Left colon (tissue), 2 donors: ENCODE results near the gene OOSP2. TPM values are rescaled to one million over a fixed set of nuclear protein-coding genes. Genes with fewer than 3 reads are reported as not detected.
A peak's percentile ranks its signal among the peaks of the same experiment; 100 is the strongest.
"Not testable (repeated sequence)": the region's sequence is repeated elsewhere in the genome, so short reads cannot be mapped to it uniquely, and the experiment has no call there.

Experiments used
- ATAC-seq: fragments of 200-7000 bp; cut with Tn5 transposase; one replicate; pipeline ENCODE4 v1.9.1; 2020; ENCODE audit warnings: mild to moderate bottlenecking, moderate library complexity
- DNase-seq, 2 donors: peaks; one replicate each; pipeline ENCODE4 v3.0.0-alpha.2; 2020
- intact Hi-C, 2 donors: fragments of 100-400 bp; cut with DNase I in 1 of 2; cut with micrococcal nuclease in 1 of 2; formaldehyde crosslinking; loops; one replicate each; pipeline versions ENCODE4 v1.11.2 to v1.14.0; 2022; cut with DNase I, micrococcal nuclease
- long read RNA-seq: library from polyadenylated mRNA; unstranded; transcript quantifications from one replicate; pipeline ENCODE4 v2.0.0, GENCODE V29; 2021
- total RNA-seq, 2 donors: library from RNA; stranded (reverse); fragmentation: NEBNext Ultra II Directional; extraction: Animal tissue kit (Norgen Biotek cat#: 25700); gene quantifications; one replicate each; pipeline ENCODE4 v1.2.1, GENCODE V29; 2021
- donor health status: DM: no; HTN: no; CAD: no.
- donor health status: DM: yes; HTN: yes; CAD: no.

Gene OOSP2, protein sequence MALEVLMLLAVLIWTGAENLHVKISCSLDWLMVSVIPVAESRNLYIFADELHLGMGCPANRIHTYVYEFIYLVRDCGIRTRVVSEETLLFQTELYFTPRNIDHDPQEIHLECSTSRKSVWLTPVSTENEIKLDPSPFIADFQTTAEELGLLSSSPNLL
- not detected for total RNA-seq
- long read RNA-seq: 0 reads

DNA sequence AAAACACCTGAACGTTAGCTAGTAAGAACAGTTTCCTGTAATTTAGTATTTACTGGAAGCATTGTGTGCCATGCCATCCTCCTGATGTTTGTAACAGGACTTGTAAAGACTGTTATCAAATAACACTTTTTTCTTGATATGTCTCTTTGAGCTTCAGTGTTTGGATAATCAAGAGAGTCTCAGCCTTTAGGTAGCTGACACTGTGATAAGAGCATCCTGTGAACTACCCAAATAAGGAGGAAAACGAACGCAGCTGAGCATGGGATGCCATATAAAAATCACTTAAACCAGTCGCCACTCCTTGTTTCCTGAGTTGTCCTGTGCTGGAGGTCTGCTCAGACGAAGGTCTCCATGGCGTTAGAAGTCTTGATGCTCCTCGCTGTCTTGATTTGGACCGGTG, at the start of gene OOSP2:
Gene OOSP2, plus strand, starts transcription at position 301 of the 400 bp plus-strand sequence. Its CDS starts 51 bp downstream, at position 352.
- DNase-seq: no peak
- intact Hi-C loops: no loop called here
- no peak for ATAC-seq

DNA sequence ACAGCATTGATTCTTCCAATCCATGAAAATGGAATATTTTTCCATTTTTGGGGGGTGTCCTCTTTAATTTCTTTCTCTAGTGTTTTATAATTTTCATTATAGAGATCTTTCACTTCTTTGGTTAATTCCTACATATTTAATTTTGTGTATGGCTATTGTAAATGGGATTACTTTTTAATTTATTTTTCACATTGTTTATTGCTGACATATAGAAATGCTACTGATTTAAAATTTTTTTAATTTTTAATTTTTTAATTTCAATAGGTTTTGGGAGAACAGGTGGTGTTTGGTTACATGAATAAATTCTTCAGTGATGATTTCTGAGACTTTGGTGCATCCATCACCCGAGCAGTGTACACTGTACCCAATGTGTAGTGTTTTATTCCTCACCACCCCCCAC, 49.8 kb upstream of the OOSP2 start:
- intact Hi-C loops: no loop called here
- ATAC-seq: no peak
- no peak for DNase-seq

DNA sequence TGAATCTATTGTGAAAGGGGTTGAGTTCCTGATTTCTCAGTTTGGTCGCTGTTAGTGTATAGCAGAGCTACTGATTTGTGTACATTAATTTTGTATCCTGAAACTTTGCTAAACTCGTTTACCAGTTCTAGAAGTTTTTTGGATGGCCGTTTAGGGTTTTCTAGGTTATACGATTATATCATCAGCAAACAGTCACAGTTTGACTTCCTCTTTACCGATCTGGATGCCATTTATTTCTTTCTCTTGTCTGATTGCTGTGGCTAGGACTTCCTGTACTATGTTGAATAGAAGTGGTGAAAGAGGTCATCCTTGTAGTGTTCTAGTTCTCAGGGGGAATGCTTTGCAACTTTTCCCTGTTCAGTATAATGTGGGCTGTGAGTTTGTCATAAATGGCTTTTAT, 47.8 kb upstream of the OOSP2 start:
- intact Hi-C loops: no loop called here
- no peak for DNase-seq
- no peak for ATAC-seq

DNA sequence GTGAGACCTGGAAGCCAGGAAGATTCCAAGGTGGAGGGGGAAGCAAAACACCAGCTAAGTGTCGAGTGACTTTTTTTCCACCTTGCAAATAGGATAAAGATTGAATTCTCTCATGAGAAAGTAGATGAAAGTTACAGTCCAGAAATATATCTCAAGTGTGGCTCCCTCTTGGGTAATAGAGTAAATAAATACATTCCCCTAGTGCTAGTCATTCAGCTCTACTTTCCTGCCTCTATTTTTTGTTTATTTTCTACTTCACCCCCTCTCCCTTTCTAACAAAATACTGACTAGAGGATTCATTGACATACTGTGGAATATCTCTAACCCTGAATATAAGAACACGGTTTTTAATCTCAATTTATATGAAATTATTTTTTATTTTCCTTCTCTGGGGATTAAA, 42.4 kb upstream of the OOSP2 start:
- ATAC-seq: no peak
- intact Hi-C loops: no loop called here
- DNase-seq: no peak

DNA sequence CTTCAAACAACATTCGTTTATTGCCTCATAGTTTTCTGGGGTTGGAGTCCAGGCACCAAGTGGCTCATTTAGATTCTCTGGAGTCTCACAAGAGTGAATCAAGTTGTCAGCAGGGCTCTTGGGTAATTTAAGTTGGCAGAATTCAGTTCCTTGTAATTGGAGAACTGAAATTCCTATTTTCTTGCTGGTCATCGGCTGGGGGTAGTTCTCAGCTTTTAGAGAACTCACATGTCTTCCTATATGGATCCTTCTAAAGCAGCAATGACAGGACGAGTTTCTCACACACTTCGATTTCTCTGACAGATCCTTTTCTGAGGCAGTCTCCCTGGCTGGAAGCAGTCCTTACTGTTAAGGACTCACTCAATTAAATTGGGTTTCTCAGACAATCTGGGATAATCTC, 40.5 kb upstream of the OOSP2 start:
- DNase-seq (no peak), ATAC-seq (peak; percentile 31)
- intact Hi-C loops: no loop called here

DNA sequence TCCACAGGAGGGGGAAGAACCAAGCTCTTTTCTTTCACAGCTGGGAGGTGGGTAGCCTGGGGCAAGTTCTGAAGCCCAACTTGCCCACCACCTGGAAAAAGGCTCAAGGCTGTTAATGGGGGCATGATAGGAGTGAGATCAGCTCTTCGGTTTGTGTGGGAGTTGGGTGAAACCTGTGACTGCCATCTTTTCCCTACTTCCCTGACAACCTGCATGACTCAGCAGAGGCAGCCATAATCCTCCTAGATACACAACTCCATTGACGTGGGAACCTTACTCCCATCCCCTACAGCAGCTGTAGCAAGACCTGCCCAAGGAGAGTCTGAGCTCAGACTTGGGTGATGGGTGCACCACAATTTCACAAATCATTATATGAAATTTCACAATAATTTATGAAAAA, 36.5 kb upstream of the OOSP2 start:
- no peak for DNase-seq
- intact Hi-C loops: no loop called here
- ATAC-seq: no peak

DNA sequence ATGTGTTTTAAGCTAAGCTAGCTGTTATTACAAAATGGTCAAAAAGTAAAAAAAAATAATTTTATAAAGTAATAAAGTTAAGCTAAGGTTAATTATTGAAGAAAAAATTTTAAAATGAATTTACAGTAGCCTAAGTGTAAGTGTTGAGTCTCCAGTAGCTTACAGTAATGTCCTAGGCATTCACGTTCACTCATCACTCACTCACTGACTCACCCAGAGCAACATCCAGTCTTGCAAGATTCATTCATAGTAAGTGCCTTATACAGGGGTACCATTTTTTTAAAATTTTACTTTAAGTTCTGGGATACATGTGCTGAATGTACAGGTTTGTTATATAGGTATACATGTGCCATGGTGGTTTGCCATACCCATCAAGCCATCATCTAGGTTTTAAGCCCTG, 34.8 kb upstream of the OOSP2 start:
- DNase-seq: no peak
- ATAC-seq: no peak
- intact Hi-C loops: no loop called here

DNA sequence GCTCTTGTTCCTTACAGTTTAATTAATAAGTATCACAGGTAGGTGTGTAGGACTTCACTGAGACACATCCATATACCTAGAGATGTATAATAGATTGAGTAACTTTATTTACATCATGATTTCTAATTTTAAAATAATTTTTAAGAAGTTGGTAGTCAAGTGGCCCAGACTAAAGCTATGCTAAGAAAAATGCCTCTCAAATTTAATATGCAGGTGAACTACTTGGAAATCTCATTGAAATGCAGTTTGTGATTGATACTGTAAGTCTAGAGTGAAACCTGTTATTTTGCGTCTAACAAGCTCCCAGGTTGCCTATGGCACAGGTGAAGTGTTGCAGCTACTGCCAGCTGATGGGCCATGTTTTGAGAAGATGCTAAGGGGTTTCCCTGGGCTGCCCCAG, 23.3 kb upstream of the OOSP2 start, which contains the start of gene OOSP4B:
Gene OOSP4B, plus strand, starts transcription at position 301 of the 400 bp plus-strand sequence.
- DNase-seq: no peak
- intact Hi-C loops: no loop called here

DNA sequence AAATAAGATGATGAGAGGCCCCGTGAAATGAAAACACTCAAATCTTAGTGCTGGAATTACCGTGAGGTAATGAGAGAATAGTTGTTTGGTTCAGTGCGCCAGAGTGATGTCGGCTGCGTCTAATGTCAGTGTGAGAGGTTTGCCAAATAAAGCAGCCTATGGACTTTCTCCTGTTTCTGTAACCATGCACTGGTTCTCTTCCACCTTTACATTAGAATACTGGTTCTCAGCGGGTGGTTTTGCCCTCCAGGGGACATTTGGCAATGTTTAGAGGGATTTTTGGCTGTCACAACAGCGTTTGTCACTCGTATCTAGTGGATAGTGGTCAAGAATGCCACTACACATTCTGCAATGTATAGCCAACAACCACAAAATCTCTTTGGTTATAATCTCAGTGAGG, 22.2 kb upstream of the OOSP2 start:
- intact Hi-C loops: no loop called here
- DNase-seq: no peak
- ATAC-seq: no peak

More for the DNA sequence above, 23.3 kb upstream of the OOSP2 start, which contains the start of gene OOSP4B:
- ATAC-seq: no peak

DNA sequence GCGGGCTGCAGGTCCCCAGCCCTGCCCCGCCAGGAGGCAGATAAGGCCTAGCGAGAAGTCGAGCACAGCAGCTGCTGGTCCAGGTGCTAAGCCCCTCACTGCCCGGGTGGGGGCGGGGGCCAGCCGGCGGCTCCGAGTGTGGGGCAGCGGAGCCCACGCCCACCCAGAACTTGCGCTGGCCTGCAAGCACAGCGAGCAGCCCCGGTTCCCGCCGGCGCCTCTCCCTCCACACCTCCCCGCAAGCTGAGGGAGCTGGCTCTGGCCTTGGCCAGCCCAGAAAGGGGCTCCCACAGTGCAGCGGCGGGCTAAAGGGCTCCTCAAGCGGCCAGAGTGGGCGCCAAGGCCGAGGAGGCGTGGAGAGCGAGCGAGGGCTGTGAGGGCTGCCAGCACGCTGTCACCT, 19.8 kb upstream of the OOSP2 start:
- DNase-seq, intact Hi-C loops, ATAC-seq: not testable (repeated sequence)

DNA sequence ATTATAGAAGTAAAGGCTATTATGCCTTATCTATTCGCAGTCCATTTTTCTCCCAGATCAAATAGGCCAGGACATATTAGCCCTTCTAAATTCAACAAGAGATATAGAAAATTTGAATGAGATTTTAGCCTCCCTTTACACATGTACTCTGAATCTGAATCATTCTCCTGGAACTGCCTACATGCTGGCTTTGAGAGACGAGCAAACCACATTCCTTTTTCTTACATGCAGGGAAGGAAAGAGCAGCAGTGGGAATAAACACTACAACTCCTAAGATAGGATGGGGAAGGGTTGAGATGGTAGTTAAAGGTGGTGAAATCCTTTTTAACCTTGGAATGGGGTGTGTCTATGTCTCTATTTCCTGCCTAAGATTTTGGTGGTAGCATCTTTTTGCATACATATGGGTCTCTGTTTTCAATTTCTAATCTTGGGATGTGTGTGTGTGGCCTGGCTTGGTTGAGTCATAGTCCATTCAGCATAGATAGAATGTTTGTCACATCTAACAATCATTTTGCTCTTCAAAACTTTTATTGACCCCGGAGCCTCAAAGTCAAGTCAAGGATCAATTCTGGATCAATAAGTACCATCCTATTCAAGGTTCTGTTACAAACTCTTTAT, 11.1 kb upstream of the OOSP2 start:
- DNase-seq (no peak), ATAC-seq (no peak)
- intact Hi-C loops: no loop called here

DNA sequence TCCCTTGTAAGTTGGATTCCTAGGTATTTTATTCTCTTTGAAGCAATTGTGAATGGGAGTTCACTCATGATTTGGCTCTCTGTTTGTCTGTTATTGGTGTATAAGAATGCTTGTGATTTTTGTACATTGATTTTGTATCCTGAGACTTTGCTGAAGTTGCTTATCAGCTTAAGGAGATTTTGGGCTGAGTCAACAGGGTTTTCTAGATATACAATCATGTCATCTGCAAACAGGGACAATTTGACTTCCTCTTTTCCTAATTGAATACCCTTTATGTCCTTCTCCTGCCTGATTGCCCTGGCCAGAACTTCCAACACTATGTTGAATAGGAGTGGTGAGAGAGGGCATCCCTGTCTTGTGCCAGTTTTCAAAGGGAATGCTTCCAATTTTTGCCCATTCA, 10.2 kb downstream of the OOSP2 start:
- intact Hi-C loops, DNase-seq, ATAC-seq: not testable (repeated sequence)

DNA sequence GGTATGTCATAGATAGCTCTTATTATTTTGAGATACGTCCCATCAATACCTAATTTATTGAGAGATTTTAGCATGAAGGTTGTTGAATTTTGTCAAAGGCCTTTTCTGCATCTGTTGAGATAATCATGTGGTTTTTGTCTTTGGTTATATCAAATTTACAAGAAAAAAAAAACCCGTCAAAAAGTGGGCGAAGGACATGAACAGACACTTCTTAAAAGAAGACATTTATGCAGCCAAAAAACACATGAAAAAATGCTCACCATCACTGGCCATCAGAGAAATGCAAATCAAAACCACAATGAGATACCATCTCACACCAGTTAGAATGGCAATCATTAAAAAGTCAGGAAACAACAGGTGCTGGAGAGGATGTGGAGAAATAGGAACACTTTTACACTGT, 10.6 kb downstream of the OOSP2 start:
- intact Hi-C loops, DNase-seq, ATAC-seq: not testable (repeated sequence)

DNA sequence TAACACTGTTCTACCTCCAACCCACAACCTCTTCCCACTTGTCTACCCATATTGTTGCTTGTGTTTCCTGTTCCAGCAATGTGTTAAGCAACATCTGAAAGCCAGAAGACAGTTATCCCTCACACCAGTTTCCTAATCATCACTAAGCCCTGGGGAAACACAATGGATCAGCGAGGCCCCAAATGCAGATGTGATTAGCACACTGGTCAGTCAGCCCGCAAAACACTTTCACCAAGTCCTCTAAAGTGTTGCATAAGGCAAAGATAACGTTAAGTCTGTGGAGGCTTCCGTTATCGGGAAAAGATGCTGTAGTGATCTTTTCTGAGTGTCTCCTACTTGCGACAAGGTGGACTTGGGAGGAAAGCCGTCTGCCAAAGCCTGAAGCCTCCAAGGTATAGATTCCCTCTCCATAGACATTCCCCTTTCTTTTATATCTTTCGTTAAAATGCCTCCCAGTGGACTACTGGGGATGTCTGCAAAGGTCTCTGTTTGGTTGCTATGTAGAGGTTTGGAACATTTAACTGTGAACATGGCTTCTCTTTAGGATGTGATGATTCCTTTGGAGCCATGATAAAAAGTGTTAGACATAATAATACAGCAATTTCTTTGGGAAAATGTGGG, 16.2 kb downstream of the OOSP2 start, which contains the start of gene MS4A3:
Gene MS4A3, plus strand, starts transcription at position 317 of the 621 bp plus-strand sequence. CDS start 4,496 bp downstream, outside the sequence.
- intact Hi-C loops: no loop called here
- ATAC-seq: no peak

DNA sequence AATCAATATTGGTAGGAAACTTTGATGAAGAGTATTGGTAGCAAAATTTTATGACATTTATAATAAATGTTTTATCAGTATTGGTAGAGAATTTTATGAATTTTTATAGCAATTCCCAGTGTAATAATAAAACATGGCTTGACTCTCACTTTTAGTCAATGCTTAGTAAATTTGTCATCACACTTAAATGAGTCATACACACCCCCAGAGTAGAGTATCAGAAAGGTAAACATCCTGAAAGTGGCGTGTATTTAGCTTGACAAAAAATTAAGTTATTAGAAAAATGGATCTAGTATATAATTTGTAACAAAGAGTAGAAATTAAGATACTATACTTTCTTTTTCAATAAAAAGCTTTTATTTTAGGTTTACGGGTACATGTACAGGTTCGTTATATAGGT, 18.8 kb downstream of the OOSP2 start:
- intact Hi-C loops: no loop called here
- ATAC-seq: no peak
- no peak for DNase-seq

More for the DNA sequence above, 16.2 kb downstream of the OOSP2 start, which contains the start of gene MS4A3:
- no peak for DNase-seq

DNA sequence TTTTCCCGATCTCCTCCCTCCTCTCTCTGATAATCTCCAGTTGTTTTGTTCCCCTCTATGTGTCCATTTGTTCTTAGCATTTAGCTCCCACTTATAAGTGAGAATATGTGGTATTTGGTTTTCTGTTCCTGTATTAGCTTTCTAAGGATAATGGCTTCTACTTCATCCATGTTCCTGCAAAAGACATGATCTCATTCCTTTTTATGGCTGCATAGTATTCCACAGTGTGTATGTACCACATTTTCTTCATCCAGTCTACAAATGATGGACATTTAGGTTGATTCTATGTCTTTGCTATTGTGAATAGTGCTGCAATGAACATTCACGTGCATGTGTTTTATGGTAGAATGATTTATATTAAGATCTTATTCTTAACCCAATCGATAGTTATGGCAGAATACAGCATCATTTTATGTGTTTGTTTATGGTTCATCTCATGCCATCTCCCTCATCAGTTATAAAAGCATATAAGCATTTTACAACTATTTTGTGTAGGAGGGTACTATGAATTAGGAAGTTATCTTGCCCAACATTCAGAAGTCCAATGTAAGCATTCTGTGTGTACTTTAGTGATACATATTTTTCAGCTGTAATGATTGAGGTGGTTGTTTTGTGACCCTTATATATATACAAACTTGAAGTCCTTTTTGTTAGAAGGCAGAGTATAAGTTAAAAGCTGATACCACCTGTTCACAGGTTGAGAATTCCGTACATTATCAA, 19.5 kb downstream of the OOSP2 start:
- intact Hi-C loops: no loop called here
- ATAC-seq (no peak), DNase-seq (no peak)

DNA sequence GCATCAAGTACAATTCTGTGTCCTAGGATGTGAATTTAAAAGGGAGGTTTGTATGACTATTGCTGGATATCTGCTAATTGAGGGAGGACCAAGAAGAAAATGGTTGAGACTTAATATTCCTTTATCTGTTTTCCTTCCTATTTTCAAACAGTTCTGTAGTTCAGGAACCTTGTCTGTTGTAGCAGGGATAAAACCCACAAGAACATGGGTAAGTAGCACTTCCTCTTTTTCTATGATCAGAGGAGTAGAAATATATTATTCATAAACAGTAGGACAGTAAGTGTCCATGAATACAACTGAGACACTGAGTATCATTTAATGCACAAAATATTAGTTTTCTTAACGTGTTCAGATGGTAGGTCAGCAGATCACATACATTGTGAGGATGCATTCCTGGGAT, 23.9 kb downstream of the OOSP2 start:
- intact Hi-C loops: no loop called here
- ATAC-seq (no peak), DNase-seq (no peak)

DNA sequence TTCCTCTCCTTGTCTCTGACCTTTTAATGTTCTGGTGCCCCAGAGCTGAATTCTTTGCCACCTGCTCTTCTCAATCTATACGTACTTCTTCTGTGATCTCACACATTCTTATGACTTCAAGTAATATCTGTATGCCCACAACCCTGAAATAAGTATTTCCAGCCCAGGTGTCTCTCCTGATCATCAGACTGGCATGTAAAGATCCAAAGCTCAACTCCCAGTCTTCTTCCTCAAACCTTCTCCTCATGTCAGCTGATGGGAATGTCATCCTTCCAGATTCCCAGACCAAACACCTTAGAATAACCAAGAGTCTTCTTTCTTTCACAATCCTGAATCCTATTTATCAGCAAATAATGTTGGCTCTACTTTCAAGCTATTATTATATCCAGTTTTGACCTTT, 25.6 kb downstream of the OOSP2 start:
- intact Hi-C loops: no loop called here
- no peak for ATAC-seq
- DNase-seq: no peak

DNA sequence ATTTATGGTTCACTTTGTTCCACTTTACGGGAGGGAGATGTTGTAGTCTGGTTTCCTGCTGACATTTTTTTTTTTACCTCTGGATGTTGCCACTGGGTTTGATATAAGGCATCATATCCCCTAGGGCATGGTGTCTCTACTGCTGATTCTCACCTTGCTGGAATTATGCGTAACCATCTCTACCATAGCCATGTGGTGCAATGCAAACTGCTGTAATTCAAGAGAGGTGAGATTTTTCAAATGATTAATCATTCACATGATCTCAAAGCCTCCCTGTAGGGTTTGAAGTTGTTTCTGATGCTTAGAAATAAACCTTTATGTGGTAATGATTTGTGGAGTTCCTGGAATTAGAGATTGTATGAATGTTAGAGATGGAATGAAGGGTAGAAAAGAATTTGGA, 29.2 kb downstream of the OOSP2 start:
- ATAC-seq: no peak

DNA sequence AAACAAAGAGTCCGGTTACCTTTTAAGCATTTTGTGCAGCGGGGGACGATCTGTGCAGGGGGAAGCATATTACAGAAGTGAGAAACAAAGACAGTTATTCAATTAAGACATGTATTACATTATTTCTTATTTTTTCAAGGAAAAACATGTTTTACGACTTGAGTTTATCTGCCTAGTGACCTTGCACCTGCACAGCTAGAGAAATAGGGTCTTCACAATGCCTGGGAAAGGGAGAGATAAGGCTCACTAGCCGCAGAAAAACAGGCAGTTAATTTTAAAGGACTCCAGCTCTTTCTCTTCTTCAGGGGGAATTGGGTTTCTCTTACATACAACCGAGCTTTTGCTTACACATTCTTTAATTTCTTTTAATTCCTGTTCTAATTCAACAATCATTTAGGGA, 31.4 kb downstream of the OOSP2 start:
- ATAC-seq, intact Hi-C loops, DNase-seq: not testable (repeated sequence)

More for the DNA sequence above, 29.2 kb downstream of the OOSP2 start:
- DNase-seq: no peak
- intact Hi-C loops: no loop called here
